ENCODE data around the gene KLHL22.

Gene KLHL22

GRCh38 chr22:20423008-20423905 is 72.3 kb downstream of the KLHL22 start:
- H3K4me2 ChIP-seq, result no peak overlapping the region
- H3K27ac ChIP-seq, result no peak overlapping the region
- H3K27me3 ChIP-seq (ENCODE audit: insufficient read depth, low read depth), result no peaks in the 10 kb centered on the region

GRCh38 chr22:20422271-20423007 is 73.2 kb downstream of the KLHL22 start:
- Histone ChIP-seq H3K4me1 (ENCODE audit: low read depth, poor library complexity, severe bottlenecking) (peaks cover 4% of the 10 kb centered on the region), H4K20me1 (ENCODE audit: insufficient read depth) (no peaks in the 10 kb centered on the region), H3K4me3 (IDR thresholded peaks at IDR 0.05; ENCODE audit: insufficient read depth, low read depth, low read length) (no peak overlapping the region), H3K36me3 (ENCODE audit: insufficient read depth) (no peaks in the 10 kb centered on the region), H3K27ac (no peak overlapping the region), H3K9ac (no peak overlapping the region), H2AFZ (ENCODE audit: low read depth) (no peak overlapping the region), H3K4me2 (no peak overlapping the region), H3K79me2 (ENCODE audit: insufficient read depth, low read depth) (no peaks in the 10 kb centered on the region), H3K27me3 (ENCODE audit: insufficient read depth, low read depth) (no peaks in the 10 kb centered on the region)
- TF ChIP-seq, protein P1, sequence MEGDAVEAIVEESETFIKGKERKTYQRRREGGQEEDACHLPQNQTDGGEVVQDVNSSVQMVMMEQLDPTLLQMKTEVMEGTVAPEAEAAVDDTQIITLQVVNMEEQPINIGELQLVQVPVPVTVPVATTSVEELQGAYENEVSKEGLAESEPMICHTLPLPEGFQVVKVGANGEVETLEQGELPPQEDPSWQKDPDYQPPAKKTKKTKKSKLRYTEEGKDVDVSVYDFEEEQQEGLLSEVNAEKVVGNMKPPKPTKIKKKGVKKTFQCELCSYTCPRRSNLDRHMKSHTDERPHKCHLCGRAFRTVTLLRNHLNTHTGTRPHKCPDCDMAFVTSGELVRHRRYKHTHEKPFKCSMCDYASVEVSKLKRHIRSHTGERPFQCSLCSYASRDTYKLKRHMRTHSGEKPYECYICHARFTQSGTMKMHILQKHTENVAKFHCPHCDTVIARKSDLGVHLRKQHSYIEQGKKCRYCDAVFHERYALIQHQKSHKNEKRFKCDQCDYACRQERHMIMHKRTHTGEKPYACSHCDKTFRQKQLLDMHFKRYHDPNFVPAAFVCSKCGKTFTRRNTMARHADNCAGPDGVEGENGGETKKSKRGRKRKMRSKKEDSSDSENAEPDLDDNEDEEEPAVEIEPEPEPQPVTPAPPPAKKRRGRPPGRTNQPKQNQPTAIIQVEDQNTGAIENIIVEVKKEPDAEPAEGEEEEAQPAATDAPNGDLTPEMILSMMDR (conservative IDR thresholded peaks at IDR 0.05; ENCODE audit: low read depth, low read length), result no peak

More at GRCh38 chr22:20423008-20423905, 72.3 kb downstream of the KLHL22 start:
- Histone ChIP-seq H3K4me1 (ENCODE audit: low read depth, poor library complexity, severe bottlenecking) (peaks cover 3% of the 10 kb centered on the region), H2AFZ (ENCODE audit: low read depth) (no peak overlapping the region), H3K79me2 (ENCODE audit: insufficient read depth, low read depth) (no peaks in the 10 kb centered on the region), H3K4me3 (IDR thresholded peaks at IDR 0.05; ENCODE audit: insufficient read depth, low read depth, low read length) (no peak overlapping the region), H3K36me3 (ENCODE audit: insufficient read depth) (no peaks in the 10 kb centered on the region), H3K9ac (no peak overlapping the region), H4K20me1 (ENCODE audit: insufficient read depth) (no peaks in the 10 kb centered on the region)
- TF ChIP-seq, protein P1 (conservative IDR thresholded peaks at IDR 0.05; ENCODE audit: low read depth, low read length), result no peak

DNA sequence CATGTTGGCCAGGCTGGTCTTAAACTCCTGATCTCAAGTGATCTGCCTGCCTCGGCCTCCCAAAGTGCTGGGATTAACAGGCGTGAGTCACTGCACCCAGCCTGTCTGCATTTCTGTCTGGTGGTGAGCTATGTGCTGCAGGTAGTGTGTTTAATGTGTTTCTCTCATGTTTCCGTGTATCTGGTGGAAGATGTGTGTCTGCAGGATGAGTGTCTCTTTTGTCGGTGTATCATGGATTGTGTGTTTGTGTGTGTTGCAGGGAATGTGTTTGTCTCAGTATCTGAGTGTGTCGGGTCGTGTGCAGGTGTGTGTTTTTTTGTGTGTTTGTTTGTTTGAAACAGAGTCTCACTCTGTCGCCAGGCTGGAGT is 74.1 kb downstream of the KLHL22 start:
- no peak overlapping the region for H3K27ac ChIP-seq
- no peak overlapping the region for H3K4me3 ChIP-seq (IDR thresholded peaks at IDR 0.05; ENCODE audit: insufficient read depth, low read depth, low read length)
- H3K9ac ChIP-seq, result no peak overlapping the region
- no peaks in the 10 kb centered on the region for H3K36me3 ChIP-seq (ENCODE audit: insufficient read depth)
- no peaks in the 10 kb centered on the region for H3K79me2 ChIP-seq (ENCODE audit: insufficient read depth, low read depth)
- peaks cover 4% of the 10 kb centered on the region for H3K4me1 ChIP-seq (ENCODE audit: low read depth, poor library complexity, severe bottlenecking)
- H3K4me2 ChIP-seq, result no peak overlapping the region
- H2AFZ ChIP-seq (ENCODE audit: low read depth), result no peak overlapping the region
- H3K27me3 ChIP-seq (ENCODE audit: insufficient read depth, low read depth), result no peaks in the 10 kb centered on the region
- TF ChIP-seq, protein P1 (conservative IDR thresholded peaks at IDR 0.05; ENCODE audit: low read depth, low read length), result no peak
- no peaks in the 10 kb centered on the region for H4K20me1 ChIP-seq (ENCODE audit: insufficient read depth)

GRCh38 chr22:20420157-20420842 is 75.3 kb downstream of the KLHL22 start:
- no peaks in the 10 kb centered on the region for H4K20me1 ChIP-seq (ENCODE audit: insufficient read depth)
- H3K36me3 ChIP-seq (ENCODE audit: insufficient read depth), result no peaks in the 10 kb centered on the region
- H3K79me2 ChIP-seq (ENCODE audit: insufficient read depth, low read depth), result no peaks in the 10 kb centered on the region
- no peak overlapping the region for H3K9ac ChIP-seq
- TF ChIP-seq, protein P1 (conservative IDR thresholded peaks at IDR 0.05; ENCODE audit: low read depth, low read length), result no peak
- H2AFZ ChIP-seq (ENCODE audit: low read depth), result no peak overlapping the region
- H3K4me2 ChIP-seq, result no peak overlapping the region
- H3K27me3 ChIP-seq (ENCODE audit: insufficient read depth, low read depth), result no peaks in the 10 kb centered on the region
- no peak overlapping the region for H3K27ac ChIP-seq
- H3K4me1 ChIP-seq (ENCODE audit: low read depth, poor library complexity, severe bottlenecking), result peaks cover 4% of the 10 kb centered on the region
- no peak overlapping the region for H3K4me3 ChIP-seq (IDR thresholded peaks at IDR 0.05; ENCODE audit: insufficient read depth, low read depth, low read length)

All from KMS-11 (cell line).